ENCODE measurements around the gene RFTN1. TPM values are rescaled to one million over a fixed set of nuclear protein-coding genes. Genes with fewer than 3 reads are reported as not detected.

The RFTN1 gene
- total RNA-seq, 1 donor from 2014 or later, result 84.1 TPM

DNA sequence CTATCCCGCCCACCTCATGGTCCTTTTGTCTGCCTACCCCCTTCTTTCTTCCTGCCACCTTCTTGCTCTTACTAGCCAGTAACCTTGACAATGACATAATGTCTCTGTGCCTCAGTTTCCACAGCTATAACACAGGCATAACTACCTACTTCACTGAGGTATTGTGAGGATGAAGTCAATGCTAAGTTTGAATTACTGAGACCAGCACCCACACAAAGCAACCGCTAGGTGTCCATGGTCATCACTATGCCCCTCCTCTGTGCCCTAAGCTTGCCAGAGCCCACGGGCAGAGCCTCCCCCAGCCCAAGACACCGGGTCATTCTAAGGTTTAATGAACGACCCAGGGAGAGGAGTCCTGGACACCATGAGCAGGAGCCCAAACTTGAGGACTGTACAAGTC, 146.9 kb downstream of the RFTN1 start:
- no peak for TF ChIP-seq CTCF (IDR thresholded peaks at IDR 0.05)
- peaks cover 49% of the 10 kb centered on the region for H3K4me1 Mint-ChIP-seq (ENCODE audit: unreplicated experiment)
- no peak overlapping the region for H3K4me3 Mint-ChIP-seq (ENCODE audit: unreplicated experiment)
- H3K36me3 Mint-ChIP-seq (ENCODE audit: unreplicated experiment), result peaks cover 51% of the 10 kb centered on the region
- H3K27me3 Mint-ChIP-seq (ENCODE audit: unreplicated experiment), result no peaks in the 10 kb centered on the region
- DNase-seq (ENCODE audit: extremely low spot score, unreplicated experiment), result no peak
- H3K27ac Mint-ChIP-seq (ENCODE audit: unreplicated experiment), result no peak overlapping the region
- no peaks in the 10 kb centered on the region for H3K9me3 Mint-ChIP-seq (ENCODE audit: unreplicated experiment)

- no peak for TF ChIP-seq CTCF (IDR thresholded peaks at IDR 0.05)
- H3K9me3 Mint-ChIP-seq (ENCODE audit: unreplicated experiment), result no peaks in the 10 kb centered on the region
- no peak overlapping the region for H3K4me3 Mint-ChIP-seq (ENCODE audit: unreplicated experiment)
- peaks cover 42% of the 10 kb centered on the region for H3K4me1 Mint-ChIP-seq (ENCODE audit: unreplicated experiment)
- DNase-seq (ENCODE audit: extremely low spot score, unreplicated experiment), result no peak
- H3K27ac Mint-ChIP-seq (ENCODE audit: unreplicated experiment), result no peak overlapping the region
- peaks cover 58% of the 10 kb centered on the region for H3K36me3 Mint-ChIP-seq (ENCODE audit: unreplicated experiment)
- no peaks in the 10 kb centered on the region for H3K27me3 Mint-ChIP-seq (ENCODE audit: unreplicated experiment)
Observed at GRCh38 chr3:16365491-16366128, 147.9 kb downstream of the RFTN1 start.

DNA sequence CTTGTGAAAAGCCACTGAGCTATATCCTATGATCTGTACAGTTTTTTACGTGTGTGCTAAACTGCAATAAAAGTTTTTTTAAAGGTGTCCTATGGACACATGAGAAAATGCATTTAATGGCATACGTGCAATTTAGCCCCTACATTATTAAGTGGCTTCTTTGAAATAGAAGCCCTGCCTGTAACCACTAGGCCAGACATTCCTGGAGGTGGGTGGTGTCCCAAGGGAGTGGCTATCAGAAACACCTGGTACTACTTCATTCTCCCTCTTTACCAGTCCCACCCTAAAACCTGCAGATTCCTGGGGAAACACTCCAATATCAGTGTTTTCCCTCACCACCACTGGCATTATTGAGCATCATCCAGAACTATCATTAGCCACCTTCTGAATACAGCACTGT, 148.5 kb downstream of the RFTN1 start:
- Mint-ChIP-seq H3K27me3 (ENCODE audit: unreplicated experiment) (no peaks in the 10 kb centered on the region), H3K36me3 (ENCODE audit: unreplicated experiment) (peaks cover 52% of the 10 kb centered on the region), H3K4me1 (ENCODE audit: unreplicated experiment) (peaks cover 35% of the 10 kb centered on the region)

GRCh38 chr3:16364323-16364722, 149.2 kb downstream of the RFTN1 start:
- Mint-ChIP-seq H3K27ac (ENCODE audit: unreplicated experiment) (no peak overlapping the region), H3K36me3 (ENCODE audit: unreplicated experiment) (peaks cover 49% of the 10 kb centered on the region)
- TF ChIP-seq CTCF (IDR thresholded peaks at IDR 0.05), result no peak

More for the DNA sequence above, 148.5 kb downstream of the RFTN1 start:
- no peak for TF ChIP-seq CTCF (IDR thresholded peaks at IDR 0.05)
- DNase-seq (ENCODE audit: extremely low spot score, unreplicated experiment), result no peak
- no peaks in the 10 kb centered on the region for H3K9me3 Mint-ChIP-seq (ENCODE audit: unreplicated experiment)
- no peak overlapping the region for H3K27ac Mint-ChIP-seq (ENCODE audit: unreplicated experiment)
- H3K4me3 Mint-ChIP-seq (ENCODE audit: unreplicated experiment), result no peak overlapping the region

DNA sequence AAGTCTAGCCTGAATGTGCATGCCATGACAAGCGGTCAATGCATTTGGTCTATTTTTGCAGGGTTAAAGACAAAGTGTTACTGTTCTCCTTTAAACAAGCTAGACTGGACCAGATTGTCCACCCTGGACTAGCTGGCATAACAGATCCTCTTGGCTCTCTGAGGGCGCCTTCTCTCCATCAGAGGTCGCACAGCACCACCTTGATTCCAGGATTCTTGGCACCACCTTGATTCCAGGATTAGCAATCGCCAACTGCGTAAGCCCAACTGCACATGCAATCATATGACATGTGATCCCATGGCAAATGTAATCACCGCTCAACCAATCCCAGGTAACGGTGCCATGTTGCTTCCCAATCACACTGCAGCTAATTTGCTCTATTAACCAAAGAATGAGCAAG, 149.9 kb downstream of the RFTN1 start:
- Mint-ChIP-seq H3K27me3 (ENCODE audit: unreplicated experiment) (no peaks in the 10 kb centered on the region), H3K4me3 (ENCODE audit: unreplicated experiment) (no peak overlapping the region), H3K4me1 (ENCODE audit: unreplicated experiment) (peaks cover 30% of the 10 kb centered on the region), H3K9me3 (ENCODE audit: unreplicated experiment) (no peaks in the 10 kb centered on the region), H3K36me3 (ENCODE audit: unreplicated experiment) (peaks cover 49% of the 10 kb centered on the region), H3K27ac (ENCODE audit: unreplicated experiment) (no peak overlapping the region)
- DNase-seq (ENCODE audit: extremely low spot score, unreplicated experiment), result no peak
- no peak for TF ChIP-seq CTCF (IDR thresholded peaks at IDR 0.05)

More at GRCh38 chr3:16364323-16364722, 149.2 kb downstream of the RFTN1 start:
- DNase-seq (ENCODE audit: extremely low spot score, unreplicated experiment), result no peak
- H3K9me3 Mint-ChIP-seq (ENCODE audit: unreplicated experiment), result no peaks in the 10 kb centered on the region
- H3K4me3 Mint-ChIP-seq (ENCODE audit: unreplicated experiment), result no peak overlapping the region
- no peaks in the 10 kb centered on the region for H3K27me3 Mint-ChIP-seq (ENCODE audit: unreplicated experiment)
- H3K4me1 Mint-ChIP-seq (ENCODE audit: unreplicated experiment), result peaks cover 32% of the 10 kb centered on the region

Data from osteocyte (in vitro differentiated cells).